PC-9 (cell line): ENCODE results near the gene TTC28. TPM values are rescaled to one million over a fixed set of nuclear protein-coding genes. Genes with fewer than 3 reads are reported as not detected.

Experiments
- BruUV-seq: library from RNA; stranded (reverse); fragments of 400-500 nt; replicated peaks from 2 replicates; lab custom pipeline; 2021; lab: Mats Ljungman, UMichigan
- CTCF ChIA-PET: fragments of 300-600 bp; sonication (Branson Sonifier 250); formaldehyde crosslinking; loops from one replicate; lab custom pipeline; 2022; ENCODE audit warnings: antibody characterized with exemption; lab: Charles Lee
- POLR2A ChIA-PET: fragments of 300-600 bp; sonication (Branson Sonifier 250); formaldehyde crosslinking; loops from one replicate; lab custom pipeline; 2022; ENCODE audit warnings: antibody characterized with exemption; ENCODE audit not compliant: unreplicated experiment; lab: Charles Lee
- DNase-seq, 2 experiments: peaks; one replicate each; pipeline versions ENCODE4 v3.0.0 to v3.0.0-alpha.2; 2015 to 2022; ENCODE audit warnings: mixed read lengths in 1 of 2
- H2AFZ ChIP-seq: fragments of 200-600 bp; sonication (generic); 2 replicates; pipeline ENCODE4 v1.8.1; 2017; ENCODE audit warnings: antibody characterized with exemption
- H3F3A ChIP-seq: fragments of 200-600 bp; sonication (generic); 2 replicates; pipeline ENCODE4 v1.8.1; 2017; ENCODE audit warnings: antibody characterized with exemption, mild to moderate bottlenecking, low read depth; ENCODE audit not compliant: insufficient read depth
- H3K27ac ChIP-seq: fragments of 200-600 bp; sonication (generic); 2 replicates; pipeline ENCODE4 v1.6.1; 2016; ENCODE audit warnings: mixed run types
- H3K27me3 ChIP-seq: fragments of 200-600 bp; sonication (generic); 2 replicates; pipeline ENCODE4 v1.6.1; 2016; ENCODE audit warnings: low read depth, mixed run types; ENCODE audit not compliant: insufficient read depth
- H3K36me3 ChIP-seq: fragments of 200-600 bp; sonication (generic); 2 replicates; pipeline ENCODE4 v1.6.1; 2016; ENCODE audit warnings: low read depth, mixed run types
- H3K4me1 ChIP-seq: fragments of 200-600 bp; sonication (generic); replicated peaks from 2 replicates; pipeline ENCODE4 v1.6.1; 2016; ENCODE audit warnings: mixed run types; ENCODE audit not compliant: insufficient read depth
- H3K4me2 ChIP-seq: fragments of 200-600 bp; sonication (generic); 2 replicates; pipeline ENCODE4 v1.6.1; 2017; ENCODE audit warnings: mixed run types
- H3K4me3 ChIP-seq: fragments of 200-600 bp; sonication (generic); 2 replicates; pipeline ENCODE4 v1.6.1; 2016; ENCODE audit warnings: mixed run types
- H3K79me2 ChIP-seq: fragments of 200-600 bp; sonication (generic); 2 replicates; pipeline ENCODE4 v1.6.1; 2017; ENCODE audit warnings: low read depth, mixed run types
- H3K9me2 ChIP-seq: fragments of 200-600 bp; sonication (generic); 2 replicates; pipeline ENCODE4 v1.8.1; 2017; ENCODE audit warnings: mild to moderate bottlenecking; ENCODE audit not compliant: insufficient read depth
- H3K9me3 ChIP-seq: fragments of 200-600 bp; sonication (generic); 2 replicates; pipeline ENCODE4 v1.8.1; 2016; ENCODE audit warnings: low read depth; ENCODE audit not compliant: insufficient read depth
- H4K20me1 ChIP-seq: fragments of 200-600 bp; sonication (generic); 2 replicates; pipeline ENCODE4 v1.8.1; 2017; ENCODE audit not compliant: insufficient read depth
- CTCF ChIP-seq: fragments of 200-600 bp; sonication (generic); conservative IDR thresholded peaks from 2 replicates; pipeline ENCODE4 v1.6.1; 2017; ENCODE audit warnings: mixed run types, antibody characterized with exemption, mild to moderate bottlenecking, moderate library complexity
- EZH2 ChIP-seq: fragments of 200-600 bp; sonication (generic); IDR thresholded peaks from 2 replicates; pipeline ENCODE4 v1.8.0; 2017; ENCODE audit warnings: antibody characterized with exemption, low read depth
- intact Hi-C: fragments of 100-400 bp; cut with micrococcal nuclease; formaldehyde crosslinking; loops from one replicate; pipeline ENCODE4 v1.10.0; 2022; ENCODE audit not compliant: unreplicated experiment
- total RNA-seq: library from RNA; stranded (reverse); gene quantifications from 2 replicates; pipeline ENCODE4 v1.2.3, GENCODE V29; 2021

Gene TTC28
- total RNA-seq, 1 experiment from 2014 or later: 6.7 TPM

GRCh38 chr22:28647216-28647615, 32.4 kb downstream of the TTC28 start:
- intact Hi-C loops: no loop called here
- Histone ChIP-seq H3K4me1 (no peaks in the 10 kb centered on the region), H3K27ac (no peak overlapping the region), H3K79me2 (no peaks in the 10 kb centered on the region), H3K4me3 (no peak overlapping the region), H3F3A (no peaks in the 10 kb centered on the region), H3K27me3 (no peaks in the 10 kb centered on the region; the same call in 1 of the 2 replicates), H2AFZ (no peak overlapping the region), H4K20me1 (no peaks in the 10 kb centered on the region), H3K36me3 (no peaks in the 10 kb centered on the region), H3K9me2 (no peaks in the 10 kb centered on the region), H3K9me3 (no peaks in the 10 kb centered on the region), H3K4me2 (no peak overlapping the region)
- TF ChIP-seq CTCF (no peak), EZH2 (no peak)
- BruUV-seq: no TSS peak
- CTCF ChIA-PET: no interaction called here
- POLR2A ChIA-PET: no interaction called here
- no peak for DNase-seq

- intact Hi-C loops: no loop called here
- Histone ChIP-seq H3K9me2 (no peaks in the 10 kb centered on the region), H3K4me2 (no peak overlapping the region), H3K27ac (no peak overlapping the region), H2AFZ (no peak overlapping the region), H3K36me3 (no peaks in the 10 kb centered on the region), H4K20me1 (no peaks in the 10 kb centered on the region), H3K9me3 (no peaks in the 10 kb centered on the region), H3F3A (no peaks in the 10 kb centered on the region), H3K27me3 (no peaks in the 10 kb centered on the region), H3K4me3 (no peak overlapping the region), H3K79me2 (no peaks in the 10 kb centered on the region), H3K4me1 (no peaks in the 10 kb centered on the region)
- no peak for TF ChIP-seq EZH2
- no peak for TF ChIP-seq CTCF
- BruUV-seq: no TSS peak
- no peak for DNase-seq
- POLR2A ChIA-PET: no interaction called here
- CTCF ChIA-PET: no interaction called here
These were observed 40.3 kb downstream of the TTC28 start for GRCh38 chr22:28639321-28639720.

- H3K4me3 ChIP-seq: no peak overlapping the region
- no peak for DNase-seq
- H4K20me1 ChIP-seq: no peaks in the 10 kb centered on the region
- ChIA-PET CTCF (no interaction called here), POLR2A (no interaction called here)
- H3K9me3 ChIP-seq: no peaks in the 10 kb centered on the region
- no peak for TF ChIP-seq EZH2
- TF ChIP-seq CTCF: no peak
- no peaks in the 10 kb centered on the region for H3K36me3 ChIP-seq
- no peaks in the 10 kb centered on the region for H3F3A ChIP-seq
- no peaks in the 10 kb centered on the region for H3K27me3 ChIP-seq
- no TSS peak for BruUV-seq
- H3K4me1 ChIP-seq: no peaks in the 10 kb centered on the region
- intact Hi-C loops: no loop called here
- no peaks in the 10 kb centered on the region for H3K79me2 ChIP-seq
- H3K9me2 ChIP-seq: no peaks in the 10 kb centered on the region
- no peak overlapping the region for H3K4me2 ChIP-seq
- H3K27ac ChIP-seq: no peak overlapping the region
- no peak overlapping the region for H2AFZ ChIP-seq
These were observed 42.4 kb downstream of the TTC28 start for GRCh38 chr22:28637225-28637624.
